GM18867 (cell line): ENCODE measurements around the gene PCDH7.

ENCODE experiments used
- ATAC-seq: cut with Tn5 transposase; IDR thresholded peaks from one replicate; pipeline ENCODE4 v1.9.1; 2021; ENCODE audit warnings: mild to moderate bottlenecking, moderate library complexity; ENCODE audit not compliant: unreplicated experiment

PCDH7 gene

GRCh38 chr4:30726090-30726675, 6.0 kb downstream of the PCDH7 start:
- no peak for ATAC-seq

GRCh38 chr4:30727409-30727808, 7.2 kb downstream of the PCDH7 start:
- no peak for ATAC-seq

GRCh38 chr4:30728311-30728710, 8.1 kb downstream of the PCDH7 start:
- ATAC-seq, result no peak

DNA sequence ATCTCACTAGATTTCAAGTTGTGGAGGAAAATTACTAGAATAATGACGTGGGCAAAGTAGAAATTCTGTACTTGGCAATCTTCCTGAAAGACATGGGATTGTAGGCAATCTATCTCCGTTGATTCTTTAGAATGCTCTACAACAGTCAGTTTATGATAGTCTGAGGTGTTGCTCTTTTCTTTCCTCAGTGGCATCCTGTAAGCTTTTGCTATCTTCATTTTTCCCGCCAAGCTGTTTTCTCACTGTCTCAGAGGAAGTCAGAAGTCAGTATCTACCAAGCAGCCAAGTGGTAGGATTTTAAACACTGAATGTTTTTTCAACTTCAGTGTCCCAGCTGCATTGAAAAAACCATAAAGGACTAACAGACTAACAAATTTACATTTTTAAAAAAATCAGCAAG, 23.7 kb downstream of the PCDH7 start:
- ATAC-seq, result no peak

DNA sequence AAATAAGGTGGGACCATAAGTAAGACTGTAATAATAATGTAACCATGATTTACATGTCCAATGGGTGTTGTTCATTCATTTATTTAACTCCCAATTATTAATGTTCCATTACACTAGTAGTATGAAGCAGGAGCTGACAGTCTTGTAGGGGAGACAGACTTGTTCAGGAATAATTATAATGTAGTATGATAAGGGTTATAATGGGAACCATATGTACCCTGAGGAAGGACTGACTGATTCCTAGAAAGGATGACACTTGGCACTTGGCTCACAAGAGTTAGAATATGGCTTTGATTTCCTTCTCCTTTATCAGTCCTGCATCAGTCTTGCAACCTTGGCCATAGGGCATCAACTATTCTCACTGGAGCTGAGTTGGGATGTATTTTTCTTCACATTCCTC, 24.2 kb downstream of the PCDH7 start:
- no peak for ATAC-seq

DNA sequence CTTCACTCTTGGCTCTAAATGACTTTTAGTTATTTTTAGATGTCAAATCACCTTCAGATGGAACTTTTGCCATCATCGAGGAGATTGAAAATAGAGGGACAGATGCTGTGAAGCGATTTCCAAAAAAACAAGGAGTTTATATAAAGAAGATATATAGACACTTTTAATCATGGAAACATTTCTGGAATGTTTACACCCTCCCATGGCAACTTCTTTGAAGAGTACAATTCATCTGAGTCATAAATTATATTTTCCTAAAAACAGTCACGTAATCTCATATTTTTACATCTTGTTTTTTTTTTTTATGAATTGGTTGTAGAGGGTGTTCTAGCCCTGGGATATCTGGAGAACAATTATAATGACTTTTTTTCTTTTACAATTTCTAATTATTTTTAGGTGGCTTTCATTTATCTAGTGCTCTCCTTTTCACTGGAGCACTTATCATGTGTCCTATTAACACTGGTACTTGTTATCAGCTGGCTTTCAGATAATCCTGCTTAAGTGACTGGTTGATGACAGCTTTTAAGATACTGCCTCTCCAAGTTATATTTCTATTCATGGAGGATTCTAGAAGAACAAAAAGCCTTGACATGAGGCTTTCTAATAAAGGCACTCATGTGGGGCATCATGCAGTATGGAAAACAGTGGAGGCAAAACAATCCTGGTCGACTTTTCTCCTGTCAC, 24.9 kb downstream of the PCDH7 start:
- no peak for ATAC-seq

- no peak for ATAC-seq
Measured at GRCh38 chr4:30746735-30747134, 26.6 kb downstream of the PCDH7 start.

DNA sequence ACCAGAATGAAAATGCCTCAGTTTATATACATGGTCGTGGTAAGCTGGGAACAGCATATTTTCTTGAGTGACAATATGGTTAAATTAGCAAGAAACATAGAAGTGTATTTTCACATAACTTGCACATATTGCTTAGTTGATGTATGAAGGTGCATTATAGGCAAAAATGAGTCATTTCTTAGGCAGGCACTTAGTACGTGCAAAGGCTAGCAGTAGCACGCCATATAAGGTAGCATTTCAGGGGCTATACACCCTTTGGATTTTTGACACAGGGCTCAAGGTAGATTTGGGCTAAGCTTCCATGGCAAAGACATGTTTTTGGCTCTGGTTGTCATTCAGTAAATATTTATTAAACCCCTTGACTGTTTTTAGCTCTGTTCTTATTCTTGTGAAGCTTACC, 33.1 kb downstream of the PCDH7 start:
- no peak for ATAC-seq

- no peak for ATAC-seq
Measured at GRCh38 chr4:30754021-30754420, 33.9 kb downstream of the PCDH7 start.

GRCh38 chr4:30755346-30755745, 35.2 kb downstream of the PCDH7 start:
- no peak for ATAC-seq

DNA sequence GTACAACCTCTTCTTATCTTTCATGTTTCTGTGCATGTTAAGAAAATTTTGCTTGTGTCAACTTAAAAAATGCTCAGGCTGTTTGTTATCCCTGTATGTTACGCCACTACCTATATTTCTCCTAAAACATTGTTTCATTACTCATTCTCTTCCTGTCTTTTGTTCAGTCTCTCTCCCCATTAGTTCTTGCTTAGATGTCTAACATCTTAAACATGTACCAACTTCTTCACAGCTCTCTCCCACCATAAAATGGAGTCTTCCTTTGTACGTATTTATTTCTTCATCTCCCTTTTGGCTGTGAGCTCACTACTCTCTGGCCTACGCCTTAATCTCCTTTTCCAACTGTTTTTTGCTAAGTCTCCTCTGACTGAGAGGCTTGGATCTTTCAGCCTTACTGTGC, 36.4 kb downstream of the PCDH7 start:
- ATAC-seq, result no peak

DNA sequence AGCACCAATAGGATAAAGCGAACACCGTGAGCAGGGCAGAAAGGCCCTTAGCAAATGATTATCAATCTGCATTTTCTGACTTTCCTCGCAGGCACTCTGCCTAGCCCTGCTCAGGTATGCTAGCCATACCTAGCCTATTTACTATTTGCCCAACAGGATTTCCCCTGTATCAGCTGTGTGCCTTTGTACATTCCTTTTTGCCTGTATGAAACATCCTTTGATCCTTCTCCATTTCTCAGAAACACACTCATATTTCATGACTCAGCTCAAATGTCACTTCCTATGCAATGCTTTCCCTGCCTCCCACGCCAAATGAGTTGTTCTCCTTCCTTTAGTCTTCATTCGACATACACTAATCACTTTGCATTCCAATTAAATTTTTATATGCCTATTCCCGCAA, 37.2 kb downstream of the PCDH7 start:
- no peak for ATAC-seq

DNA sequence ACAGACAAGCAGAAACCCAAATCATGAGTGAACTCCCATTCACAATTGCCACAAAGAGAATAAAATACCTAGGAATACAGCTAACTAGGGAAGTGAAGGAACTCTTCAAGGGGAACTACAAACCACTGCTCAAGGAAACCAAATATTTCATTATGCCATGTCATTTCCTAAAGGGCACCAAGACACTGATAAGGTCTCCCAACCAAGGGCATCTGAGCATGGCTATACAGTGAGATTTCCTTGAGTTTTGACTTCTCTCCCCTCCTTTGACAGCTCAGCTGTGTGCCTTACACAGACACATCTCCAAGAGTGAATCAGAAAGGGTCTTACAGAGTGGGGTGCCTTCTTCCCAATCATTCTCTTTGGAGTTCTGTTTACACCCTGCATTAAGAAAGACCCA, 40.4 kb downstream of the PCDH7 start:
- ATAC-seq, result no peak

- no peak for ATAC-seq
Measured at GRCh38 chr4:30763321-30763727, 43.2 kb downstream of the PCDH7 start.

GRCh38 chr4:30765022-30765421, 44.9 kb downstream of the PCDH7 start:
- no peak for ATAC-seq

DNA sequence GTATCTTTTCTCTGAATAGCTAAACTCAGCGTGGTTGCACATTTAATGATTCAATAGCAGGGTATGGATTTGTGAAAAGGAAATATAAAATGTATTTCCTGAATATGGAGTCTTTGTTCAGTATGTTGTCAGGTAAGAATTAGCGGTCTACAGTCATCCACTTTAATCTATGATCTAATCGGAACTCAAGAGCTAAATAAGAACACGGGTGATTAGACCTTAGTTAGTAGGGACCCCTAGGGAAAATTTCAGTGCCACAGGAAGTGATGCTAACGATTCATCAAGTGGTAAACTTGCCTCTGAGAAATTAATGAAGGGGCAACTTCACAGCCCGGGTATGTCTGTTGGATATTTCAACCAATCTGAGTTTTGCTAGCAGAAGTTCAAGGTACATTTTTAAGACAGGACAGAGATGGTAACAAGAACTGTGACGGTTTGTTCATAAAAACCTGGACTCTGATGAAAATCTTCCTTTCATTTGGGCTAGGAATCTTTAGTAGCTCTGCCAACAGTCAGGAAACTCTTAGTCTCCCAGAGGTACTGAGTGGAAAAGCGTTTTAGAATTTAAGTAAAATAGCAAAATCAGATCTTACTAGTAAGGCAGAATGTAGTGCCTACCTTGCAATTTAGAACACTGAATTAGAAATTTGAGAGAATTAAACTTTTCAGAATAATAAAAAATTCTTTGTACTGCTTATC, 47.1 kb downstream of the PCDH7 start:
- ATAC-seq, result no peak

DNA sequence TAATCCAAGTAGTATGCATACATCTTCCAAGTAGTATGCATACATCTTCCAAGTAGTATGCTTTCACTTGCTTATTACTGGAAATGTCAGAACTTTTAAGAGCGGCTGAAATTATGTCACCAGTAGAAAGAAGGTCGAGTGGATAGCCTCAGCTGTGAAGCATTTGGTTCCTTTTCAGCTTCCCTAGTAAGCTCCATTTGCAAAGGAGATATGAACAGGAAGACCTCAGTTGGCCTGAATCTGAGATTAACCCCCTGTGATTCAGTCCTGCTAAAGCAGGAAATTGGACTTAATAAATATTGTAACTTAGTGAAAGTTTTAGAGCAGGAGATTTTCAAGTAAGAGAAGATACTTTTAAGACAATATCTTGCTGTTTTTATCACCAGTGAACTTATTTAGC, 48.1 kb downstream of the PCDH7 start:
- no peak for ATAC-seq

DNA sequence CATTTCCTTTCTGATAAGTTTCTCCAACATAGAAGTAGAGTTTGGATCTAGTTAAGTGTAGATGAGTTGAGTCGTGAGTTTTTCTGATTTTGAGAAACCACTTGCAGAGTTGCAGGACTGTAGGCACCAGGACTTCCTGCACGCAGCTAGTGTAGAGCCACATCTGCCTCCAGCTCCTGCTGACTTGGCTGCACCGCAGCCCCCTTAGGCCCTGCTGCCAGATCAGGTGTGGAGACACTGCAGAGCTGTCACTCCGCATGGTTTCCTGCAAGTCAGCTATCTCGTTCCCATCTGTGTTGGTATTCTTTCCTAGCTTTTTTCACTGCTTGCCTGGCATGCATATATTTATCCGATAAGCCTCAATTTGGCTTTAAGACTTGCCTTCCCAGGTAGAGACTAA, 48.9 kb downstream of the PCDH7 start:
- no peak for ATAC-seq

DNA sequence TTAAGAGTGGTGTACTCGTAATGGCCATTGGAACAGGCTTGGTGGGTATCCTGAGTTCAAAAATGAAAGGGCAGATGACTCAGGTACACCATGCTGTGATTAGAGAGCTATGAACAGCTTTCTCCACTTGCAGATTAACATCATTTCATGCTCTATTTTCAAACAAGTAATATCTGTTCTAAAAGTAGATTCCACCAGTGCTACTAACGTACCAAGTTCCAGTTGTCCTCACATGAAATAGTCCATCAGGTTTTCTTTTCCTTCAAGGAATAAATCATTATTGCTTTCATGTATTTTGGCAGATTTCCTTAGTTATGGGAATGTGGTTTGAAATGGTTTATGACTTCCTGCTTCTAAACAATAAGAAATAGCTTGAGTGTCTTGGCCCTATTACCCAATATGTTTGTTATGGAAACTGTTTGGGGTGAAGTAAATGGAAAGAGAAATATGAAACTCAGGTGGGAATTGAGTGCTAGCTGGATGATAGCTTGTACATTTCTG, 49.9 kb downstream of the PCDH7 start:
- no peak for ATAC-seq

- ATAC-seq, result no peak
Measured at GRCh38 chr4:30770812-30771211, 50.6 kb downstream of the PCDH7 start.

DNA sequence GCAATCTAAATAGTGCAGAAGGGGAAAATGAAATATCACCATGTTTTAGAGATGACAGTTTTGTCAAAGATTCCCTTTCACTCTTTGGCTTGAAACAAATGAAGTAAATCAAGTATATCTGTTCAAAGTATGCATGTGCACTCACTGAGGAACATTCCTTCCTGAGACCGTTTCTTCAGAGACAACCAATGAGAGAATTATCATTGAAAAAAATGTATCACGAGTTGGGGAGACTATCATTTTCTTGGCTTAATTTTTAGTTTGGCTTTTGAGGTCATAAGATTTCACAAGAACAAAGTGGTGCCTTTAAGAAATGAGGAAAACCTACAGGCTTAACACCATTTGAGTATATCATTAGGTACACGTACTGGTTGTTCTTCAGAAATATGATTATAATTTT, 56.3 kb downstream of the PCDH7 start:
- ATAC-seq, result no peak

- no peak for ATAC-seq
Measured at GRCh38 chr4:30776921-30777415, 56.8 kb downstream of the PCDH7 start.
